Measurements from ENCODE around the gene CHRNE.
A peak's percentile ranks its signal among the peaks of the same experiment; 100 is the strongest.

CHRNE gene

GRCh38 chr17:4947411-4948165, 44.7 kb upstream of the CHRNE start:
- peaks cover 48% of the 10 kb centered on the region for H3K36me3 ChIP-seq (replicated peaks; ENCODE audit: low read depth, low read length)
- H3K4me1 ChIP-seq (ENCODE audit: low read length), result peaks cover 39% of the 10 kb centered on the region

DNA sequence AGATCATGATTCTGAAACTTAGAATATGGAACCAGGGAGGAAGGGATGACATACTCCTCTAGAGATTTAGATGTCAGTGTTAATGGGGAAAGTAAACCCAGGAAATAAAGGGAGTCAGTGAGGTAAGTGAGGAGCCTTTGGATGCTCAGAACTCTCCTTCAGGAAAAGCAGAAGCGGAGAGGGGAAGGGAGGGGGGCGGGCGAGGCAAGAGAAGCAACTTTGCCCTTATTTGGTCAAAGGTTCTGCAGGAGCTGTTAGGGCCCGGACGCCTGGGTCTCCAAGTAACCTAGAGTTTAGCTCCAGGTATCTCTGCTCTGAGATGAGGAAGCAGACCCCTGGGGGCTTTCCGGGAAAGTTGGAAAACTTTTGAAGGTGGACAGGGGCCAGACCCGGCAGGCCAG, 44.1 kb upstream of the CHRNE start:
- peaks cover 51% of the 10 kb centered on the region for H3K36me3 ChIP-seq (replicated peaks; ENCODE audit: low read depth, low read length)
- H3K79me2 ChIP-seq (ENCODE audit: low read length), result peaks cover 83% of the 10 kb centered on the region
- peak overlapping the region; percentile 100 for H3K27ac ChIP-seq (ENCODE audit: low read length)
- peak overlapping the region; percentile 100 for H3K9ac ChIP-seq (ENCODE audit: low read length)
- peak overlapping the region; percentile 98 for H3K4me2 ChIP-seq (ENCODE audit: low read length)
- peaks cover 30% of the 10 kb centered on the region for H4K20me1 ChIP-seq (ENCODE audit: insufficient read depth, low read length)
- no peak overlapping the region for H2AFZ ChIP-seq (ENCODE audit: low read depth, low read length)
- H3K4me1 ChIP-seq (ENCODE audit: low read length), result peaks cover 39% of the 10 kb centered on the region
- no peaks in the 10 kb centered on the region for H3K27me3 ChIP-seq (ENCODE audit: low read depth, low read length)
- no peaks in the 10 kb centered on the region for H3K9me3 ChIP-seq (ENCODE audit: insufficient read depth, low read length)
- TF ChIP-seq EZH2phosphoT487 (IDR thresholded peaks at IDR 0.05; ENCODE audit: low read depth), result no peak
- TF ChIP-seq, protein P1, sequence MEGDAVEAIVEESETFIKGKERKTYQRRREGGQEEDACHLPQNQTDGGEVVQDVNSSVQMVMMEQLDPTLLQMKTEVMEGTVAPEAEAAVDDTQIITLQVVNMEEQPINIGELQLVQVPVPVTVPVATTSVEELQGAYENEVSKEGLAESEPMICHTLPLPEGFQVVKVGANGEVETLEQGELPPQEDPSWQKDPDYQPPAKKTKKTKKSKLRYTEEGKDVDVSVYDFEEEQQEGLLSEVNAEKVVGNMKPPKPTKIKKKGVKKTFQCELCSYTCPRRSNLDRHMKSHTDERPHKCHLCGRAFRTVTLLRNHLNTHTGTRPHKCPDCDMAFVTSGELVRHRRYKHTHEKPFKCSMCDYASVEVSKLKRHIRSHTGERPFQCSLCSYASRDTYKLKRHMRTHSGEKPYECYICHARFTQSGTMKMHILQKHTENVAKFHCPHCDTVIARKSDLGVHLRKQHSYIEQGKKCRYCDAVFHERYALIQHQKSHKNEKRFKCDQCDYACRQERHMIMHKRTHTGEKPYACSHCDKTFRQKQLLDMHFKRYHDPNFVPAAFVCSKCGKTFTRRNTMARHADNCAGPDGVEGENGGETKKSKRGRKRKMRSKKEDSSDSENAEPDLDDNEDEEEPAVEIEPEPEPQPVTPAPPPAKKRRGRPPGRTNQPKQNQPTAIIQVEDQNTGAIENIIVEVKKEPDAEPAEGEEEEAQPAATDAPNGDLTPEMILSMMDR (IDR thresholded peaks at IDR 0.05; ENCODE audit: low read depth, low read length), result no peak
- H3K4me3 ChIP-seq (ENCODE audit: low read length), result peak overlapping the region; percentile 99

More at GRCh38 chr17:4947411-4948165, 44.7 kb upstream of the CHRNE start:
- TF ChIP-seq EZH2phosphoT487 (IDR thresholded peaks at IDR 0.05; ENCODE audit: low read depth), result no peak
- TF ChIP-seq, protein P1 (IDR thresholded peaks at IDR 0.05; ENCODE audit: low read depth, low read length), result no peak
- no peak overlapping the region for H2AFZ ChIP-seq (ENCODE audit: low read depth, low read length)
- peak overlapping the region; percentile 100 for H3K9ac ChIP-seq (ENCODE audit: low read length)
- peak overlapping the region; percentile 100 for H3K27ac ChIP-seq (ENCODE audit: low read length)
- peaks cover 77% of the 10 kb centered on the region for H3K79me2 ChIP-seq (ENCODE audit: low read length)
- H3K9me3 ChIP-seq (ENCODE audit: insufficient read depth, low read length), result no peaks in the 10 kb centered on the region
- H4K20me1 ChIP-seq (ENCODE audit: insufficient read depth, low read length), result peaks cover 30% of the 10 kb centered on the region
- H3K4me3 ChIP-seq (ENCODE audit: low read length), result peak overlapping the region; percentile 99
- peak overlapping the region; percentile 98 for H3K4me2 ChIP-seq (ENCODE audit: low read length)
- H3K27me3 ChIP-seq (ENCODE audit: low read depth, low read length), result no peaks in the 10 kb centered on the region

DNA sequence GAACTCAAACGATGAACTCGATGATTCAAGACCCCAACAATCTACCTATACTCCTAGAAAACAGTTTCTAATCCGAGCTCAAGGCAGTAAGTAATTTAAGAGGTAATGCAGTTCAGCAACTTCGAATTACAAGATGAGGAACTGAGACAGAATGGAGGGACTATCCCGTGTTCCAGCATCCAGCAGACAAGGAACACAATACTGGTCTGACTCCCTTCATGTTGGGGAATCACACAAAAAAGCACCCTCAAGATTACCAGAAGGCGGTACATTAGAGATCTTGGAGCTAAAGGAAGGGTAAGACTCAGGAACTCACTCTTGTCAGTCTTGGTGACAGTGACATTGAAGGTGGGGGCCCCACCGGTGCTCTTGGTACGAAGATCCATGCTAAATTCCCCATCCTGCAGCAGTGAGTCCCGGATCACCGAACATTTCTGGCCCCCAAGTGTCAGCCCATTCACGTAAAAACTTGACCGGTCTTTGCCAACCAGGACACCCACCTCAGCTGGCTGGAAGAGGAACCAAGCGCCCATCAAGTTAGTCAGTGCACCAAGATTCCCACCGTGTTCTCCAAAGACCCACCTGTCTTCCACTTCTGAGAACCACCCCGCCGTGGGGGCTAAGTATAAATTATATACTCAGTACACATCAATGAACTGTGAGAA, 43.5 kb upstream of the CHRNE start:
- H3K9ac ChIP-seq (ENCODE audit: low read length), result peak overlapping the region; percentile 100
- no peak for TF ChIP-seq EZH2phosphoT487 (IDR thresholded peaks at IDR 0.05; ENCODE audit: low read depth)
- TF ChIP-seq, protein P1 (IDR thresholded peaks at IDR 0.05; ENCODE audit: low read depth, low read length), result no peak
- H3K9me3 ChIP-seq (ENCODE audit: insufficient read depth, low read length), result no peaks in the 10 kb centered on the region
- H3K27ac ChIP-seq (ENCODE audit: low read length), result peak overlapping the region; percentile 100
- H3K79me2 ChIP-seq (ENCODE audit: low read length), result peaks cover 86% of the 10 kb centered on the region
- H2AFZ ChIP-seq (ENCODE audit: low read depth, low read length), result no peak overlapping the region
- peak overlapping the region; percentile 99 for H3K4me3 ChIP-seq (ENCODE audit: low read length)
- H4K20me1 ChIP-seq (ENCODE audit: insufficient read depth, low read length), result peaks cover 30% of the 10 kb centered on the region
- peaks cover 51% of the 10 kb centered on the region for H3K36me3 ChIP-seq (replicated peaks; ENCODE audit: low read depth, low read length)
- peaks cover 40% of the 10 kb centered on the region for H3K4me1 ChIP-seq (ENCODE audit: low read length)
- peak overlapping the region; percentile 98 for H3K4me2 ChIP-seq (ENCODE audit: low read length)
- no peaks in the 10 kb centered on the region for H3K27me3 ChIP-seq (ENCODE audit: low read depth, low read length)

DNA sequence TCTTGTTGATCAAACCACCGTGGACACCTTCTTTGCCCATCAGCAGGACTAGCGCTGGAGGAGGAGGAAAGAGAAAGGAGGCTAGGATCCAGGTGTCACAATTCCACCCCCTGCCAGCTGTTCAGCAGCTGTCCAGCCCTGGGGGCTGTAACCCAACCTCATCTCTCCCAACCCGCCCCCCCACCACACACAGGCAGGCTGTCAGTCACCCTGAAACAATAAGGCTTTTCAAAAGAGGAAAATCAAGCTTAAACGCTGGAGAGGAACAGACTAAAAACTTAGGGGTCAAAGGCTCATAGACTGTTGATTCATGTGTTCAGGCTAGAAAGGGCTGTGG, 43.0 kb upstream of the CHRNE start:
- TF ChIP-seq EZH2phosphoT487 (IDR thresholded peaks at IDR 0.05; ENCODE audit: low read depth), result no peak
- TF ChIP-seq, protein P1 (IDR thresholded peaks at IDR 0.05; ENCODE audit: low read depth, low read length), result no peak
- H3K79me2 ChIP-seq (ENCODE audit: low read length), result peaks cover 86% of the 10 kb centered on the region
- no peaks in the 10 kb centered on the region for H3K9me3 ChIP-seq (ENCODE audit: insufficient read depth, low read length)
- H3K4me1 ChIP-seq (ENCODE audit: low read length), result peaks cover 39% of the 10 kb centered on the region
- peak overlapping the region; percentile 98 for H3K4me2 ChIP-seq (ENCODE audit: low read length)
- peaks cover 30% of the 10 kb centered on the region for H4K20me1 ChIP-seq (ENCODE audit: insufficient read depth, low read length)
- no peak overlapping the region for H2AFZ ChIP-seq (ENCODE audit: low read depth, low read length)
- H3K4me3 ChIP-seq (ENCODE audit: low read length), result peak overlapping the region; percentile 99
- no peaks in the 10 kb centered on the region for H3K27me3 ChIP-seq (ENCODE audit: low read depth, low read length)
- H3K9ac ChIP-seq (ENCODE audit: low read length), result peak overlapping the region; percentile 100
- H3K27ac ChIP-seq (ENCODE audit: low read length), result peak overlapping the region; percentile 100
- peaks cover 54% of the 10 kb centered on the region for H3K36me3 ChIP-seq (replicated peaks; ENCODE audit: low read depth, low read length)

Data from OCI-LY3 (cell line).